NK-92 treated with Interleukin-12 subunit alpha and Interleukin-12 subunit beta, amount 100 ng/mL, for 24 hours (cell line): ENCODE results near the gene DHX9.

Experiments used
- DNase-seq: peaks from one replicate; lab custom pipeline; 2025; lab: John Stamatoyannopoulos, UW

The DHX9 gene

DNA sequence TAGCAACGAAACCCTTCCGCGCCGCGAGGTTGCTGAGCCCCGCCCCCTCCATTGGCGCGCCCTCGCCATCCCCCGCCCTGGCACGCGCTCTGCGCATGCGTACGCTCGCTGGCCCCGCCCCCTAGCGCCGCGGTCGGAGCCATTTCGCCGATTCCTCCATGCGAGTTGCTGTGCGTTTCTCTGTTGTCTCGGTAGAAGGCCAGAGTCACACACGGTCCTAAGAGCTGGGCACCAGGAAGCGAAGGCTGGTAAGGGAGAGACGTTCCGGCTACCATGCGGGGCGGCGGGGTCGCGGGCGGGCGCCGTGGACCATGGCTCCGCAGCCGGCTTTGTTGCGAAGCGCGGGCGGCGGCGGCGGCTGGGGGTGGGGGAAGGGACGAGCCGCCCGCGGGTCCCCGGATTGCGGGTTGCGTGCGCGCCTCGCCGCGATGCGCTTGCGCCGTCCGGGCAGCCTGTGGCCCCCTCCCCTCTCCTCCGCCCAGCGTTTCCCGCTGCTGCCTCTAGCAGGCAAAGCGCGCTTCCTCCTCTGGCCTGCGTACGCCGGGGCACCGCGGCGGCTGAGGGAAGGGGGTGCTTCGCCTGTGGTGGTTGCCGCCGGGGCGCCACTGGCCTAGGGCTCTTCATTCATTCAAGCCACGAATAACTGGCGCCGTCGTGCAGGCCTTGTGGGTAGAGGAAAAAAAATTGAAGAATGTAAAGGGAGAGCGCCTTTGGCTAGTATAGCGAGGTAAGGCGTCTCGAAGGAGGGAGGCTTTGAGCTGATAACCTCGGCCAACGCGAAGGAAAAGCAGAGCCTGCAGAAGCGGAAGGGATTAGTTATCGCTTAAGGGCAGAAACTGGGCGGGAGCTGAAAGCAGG is at the start of gene DHX9:
TSS of gene DHX9 (plus strand) at position 139 of the 858 bp plus-strand sequence. CDS start 3,220 bp downstream, outside the sequence.
- DNase-seq: peak; percentile 91

DNA sequence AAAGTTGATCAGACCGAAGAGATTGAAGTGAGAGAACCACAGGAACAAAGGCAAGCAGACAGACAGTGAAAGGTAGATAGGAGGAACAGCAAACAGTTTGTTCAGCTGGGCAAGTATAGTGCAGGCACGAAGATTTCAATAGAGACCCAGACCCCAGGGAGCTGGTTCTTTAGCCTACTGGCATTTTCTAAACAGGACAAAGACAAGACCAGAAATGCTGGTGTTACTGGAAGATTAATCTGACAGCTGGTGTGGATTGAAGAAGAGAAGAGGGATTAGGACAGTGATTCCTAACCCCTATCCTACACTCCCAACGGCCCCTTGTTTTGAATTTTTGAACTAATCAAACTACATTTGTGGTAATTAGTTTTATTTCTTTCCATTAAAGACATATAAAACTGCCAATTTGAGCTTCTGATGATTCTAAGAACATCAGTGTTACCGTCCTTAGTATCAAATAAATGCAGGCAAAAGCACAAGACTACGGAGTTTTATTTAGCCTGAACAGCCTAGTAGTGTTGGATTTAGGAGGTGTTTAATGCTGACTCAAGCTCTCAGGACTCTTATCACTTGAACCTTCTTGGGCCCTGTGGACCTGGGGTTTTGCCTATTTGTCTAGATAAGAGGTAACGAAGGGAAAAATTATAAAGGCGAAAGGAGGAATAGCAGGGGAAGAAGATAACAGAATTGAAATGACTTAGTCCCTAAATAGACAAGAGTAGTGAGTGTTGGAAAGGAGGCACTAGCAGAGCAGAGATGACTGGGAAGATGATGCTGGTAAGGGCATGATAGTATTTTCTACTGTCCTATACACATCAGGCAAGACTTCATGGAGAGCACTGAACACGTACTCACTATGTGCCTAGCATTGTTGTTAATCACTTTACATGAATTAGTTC is 47.6 kb upstream of the DHX9 start:
- DNase-seq: no peak

DNA sequence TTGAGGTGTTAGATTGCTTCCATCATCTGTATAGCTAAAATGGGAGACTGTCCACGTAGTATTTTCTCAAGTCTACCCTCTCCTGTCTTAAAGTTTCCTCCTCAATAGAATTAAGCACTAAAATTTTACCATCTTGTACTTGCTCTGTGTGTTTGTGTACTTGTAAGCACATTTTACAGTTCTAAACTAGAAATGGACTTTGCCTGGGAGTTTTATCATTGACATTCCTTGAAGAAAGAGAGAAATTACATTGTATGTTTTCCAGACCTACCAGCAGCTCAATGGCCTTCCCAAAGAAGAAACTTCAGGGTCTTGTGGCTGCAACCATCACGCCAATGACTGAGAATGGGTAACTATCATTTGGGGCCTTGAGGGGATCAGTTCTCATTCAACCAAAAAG is 45.1 kb upstream of the DHX9 start:
- DNase-seq: no peak

DNA sequence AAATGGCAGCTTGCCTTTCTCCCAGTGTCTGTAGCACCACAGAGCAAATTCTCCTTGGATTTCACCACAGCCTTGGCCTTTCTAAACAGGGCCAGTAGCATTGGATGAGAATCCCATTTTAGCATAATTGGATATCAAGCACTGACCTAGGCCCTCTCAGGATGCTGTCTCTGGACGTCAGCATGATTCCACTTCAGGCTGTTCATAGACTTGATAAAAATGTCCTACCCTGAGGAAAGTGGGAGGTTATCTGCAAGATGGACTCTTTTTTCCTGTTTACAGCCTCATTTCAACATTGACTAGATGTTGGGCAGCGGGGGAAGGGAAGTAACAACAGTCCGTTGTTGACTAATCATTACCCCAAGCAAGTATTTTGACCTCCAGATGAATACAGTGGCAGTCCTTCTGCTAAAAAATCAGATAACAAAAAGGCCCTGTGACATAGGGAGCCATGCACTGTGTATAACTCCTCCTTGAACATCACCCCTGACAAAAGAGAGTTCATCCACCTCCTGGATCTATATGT is 44.4 kb upstream of the DHX9 start:
- no peak for DNase-seq

DNA sequence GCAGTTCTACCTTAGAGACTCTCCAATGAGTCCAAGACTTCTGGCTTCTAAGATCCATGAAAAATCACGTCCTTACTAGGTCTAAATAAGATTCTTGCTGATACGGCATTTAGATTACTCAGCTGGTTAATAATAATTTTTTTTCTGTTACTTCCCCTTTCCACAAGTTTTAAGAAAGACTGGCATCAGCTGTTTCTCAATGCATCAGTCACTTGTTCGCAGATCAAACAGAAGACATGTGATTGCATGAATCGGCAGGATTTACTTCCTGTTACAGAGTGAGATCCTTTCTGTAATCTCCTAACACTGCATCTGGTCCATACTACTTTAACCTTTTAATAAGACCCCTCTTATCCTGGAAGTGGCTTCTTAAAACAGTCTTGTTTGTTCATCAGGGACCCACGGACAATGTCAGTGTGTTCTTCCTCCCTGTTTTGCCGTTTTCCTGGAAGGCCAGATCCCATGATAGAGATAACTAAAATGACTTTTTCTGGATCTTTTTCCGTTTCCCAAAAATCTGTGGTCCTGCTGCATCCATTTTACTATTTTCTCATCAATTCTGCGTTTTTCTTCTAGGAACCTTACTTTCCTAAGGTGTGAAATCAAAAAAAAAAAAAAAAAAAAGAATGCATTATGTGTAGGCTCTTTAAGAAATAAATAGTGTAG is 43.5 kb upstream of the DHX9 start:
- DNase-seq: no peak

DNA sequence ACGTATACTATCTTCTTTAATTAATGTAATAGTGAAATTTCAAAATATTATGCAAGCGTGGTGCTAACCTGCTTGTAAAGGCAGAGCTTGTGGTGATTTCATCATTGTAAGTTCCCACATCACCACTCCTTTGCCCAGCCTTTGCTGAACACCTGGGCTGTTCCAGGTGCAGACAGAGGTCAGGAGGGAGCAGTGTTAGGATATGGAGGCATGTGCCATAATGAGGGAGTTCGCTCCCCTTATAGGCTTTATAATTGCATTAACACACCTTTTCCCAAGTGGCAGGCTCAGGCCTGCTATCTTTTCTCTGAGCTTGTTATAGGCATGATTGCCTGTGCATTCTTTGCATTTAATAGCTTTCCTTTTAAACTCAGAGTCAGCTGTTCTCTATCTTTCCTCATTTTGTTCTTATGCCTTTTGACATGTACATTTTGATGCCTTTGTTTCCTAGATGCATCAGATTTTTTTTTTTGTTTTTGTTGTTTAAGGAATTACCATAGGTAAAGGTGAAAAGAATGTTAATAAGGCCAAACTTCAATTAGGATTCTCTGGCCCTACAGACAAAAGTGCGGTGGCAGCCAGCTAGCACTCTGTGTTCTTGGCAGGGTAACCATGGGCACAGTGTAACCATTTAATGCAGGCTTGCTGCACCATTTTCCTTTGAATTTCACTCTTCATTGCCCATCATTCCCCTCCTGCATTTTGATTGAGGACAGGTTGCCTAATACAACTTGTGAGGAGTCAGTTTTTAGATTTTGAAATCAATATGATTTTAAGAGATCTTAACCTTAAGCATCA is 36.9 kb upstream of the DHX9 start:
- DNase-seq: no peak

DNA sequence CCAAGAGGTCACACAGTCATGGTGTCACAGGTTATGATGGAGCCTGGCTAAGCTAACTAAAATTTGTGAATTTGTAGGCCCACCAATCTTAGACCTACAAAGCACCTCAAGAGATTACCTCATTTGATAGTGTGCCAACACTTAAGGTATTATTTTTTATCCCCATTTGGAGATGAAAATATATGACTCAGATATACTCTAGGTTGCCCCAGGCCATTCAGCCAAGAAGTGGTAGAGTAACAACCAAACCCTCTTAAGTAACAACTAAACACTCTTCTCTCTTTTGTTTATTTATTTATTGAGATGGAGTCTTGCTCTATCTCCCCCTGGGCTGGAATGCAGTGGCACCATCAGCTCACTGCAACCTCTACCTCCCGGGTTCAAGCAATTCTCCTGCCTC is 35.3 kb upstream of the DHX9 start:
- DNase-seq: no peak

DNA sequence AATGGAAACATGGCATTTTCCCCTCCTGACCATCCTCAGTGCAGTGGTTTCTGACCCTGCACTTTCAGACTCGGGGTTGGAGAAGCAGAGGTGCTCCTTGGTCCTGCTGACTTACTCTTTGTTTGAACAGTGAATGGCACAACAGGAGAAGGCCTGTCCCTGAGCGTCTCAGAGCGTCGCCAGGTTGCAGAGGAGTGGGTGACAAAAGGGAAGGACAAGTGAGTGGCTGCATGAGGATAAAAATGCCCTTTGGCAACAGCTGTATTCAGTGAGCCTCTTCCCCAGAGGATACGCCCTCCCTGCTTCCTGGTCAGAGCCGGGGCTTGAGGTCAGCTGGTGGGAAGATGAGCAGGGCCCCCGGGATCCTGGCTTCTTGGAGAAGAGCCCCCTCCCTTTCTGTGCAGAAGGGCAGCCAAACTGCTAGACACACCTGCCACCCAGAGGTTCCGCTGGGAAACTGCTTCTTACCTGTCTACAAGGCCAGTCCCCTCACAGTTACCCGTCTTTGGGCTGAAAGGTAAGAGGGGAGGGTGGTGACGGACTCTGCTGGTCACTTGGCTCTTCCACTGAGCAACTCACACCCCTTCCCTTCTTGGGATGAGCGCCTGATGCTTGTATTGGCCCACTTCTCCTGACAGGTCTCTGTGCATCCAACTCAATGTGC is 33.0 kb upstream of the DHX9 start:
- no peak for DNase-seq

DNA sequence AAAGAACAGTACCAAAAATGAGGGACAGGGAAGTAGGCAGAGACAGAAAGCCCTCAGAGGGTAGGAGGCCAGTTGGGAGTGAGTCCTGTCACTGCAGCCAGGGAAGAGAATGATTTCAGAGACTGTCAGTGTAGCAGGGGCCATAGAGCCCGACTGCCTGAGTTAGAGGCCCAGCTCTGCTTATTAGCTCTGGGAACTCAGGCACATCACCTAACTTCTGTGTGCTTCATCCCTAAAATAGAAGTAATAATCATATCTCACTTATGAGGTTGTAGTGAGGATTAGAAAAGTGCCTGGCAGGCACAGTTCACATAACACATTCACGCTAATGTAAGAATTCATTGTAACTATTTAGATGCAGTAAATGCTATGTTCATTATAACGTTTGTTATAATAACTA is 31.2 kb upstream of the DHX9 start:
- DNase-seq: no peak

DNA sequence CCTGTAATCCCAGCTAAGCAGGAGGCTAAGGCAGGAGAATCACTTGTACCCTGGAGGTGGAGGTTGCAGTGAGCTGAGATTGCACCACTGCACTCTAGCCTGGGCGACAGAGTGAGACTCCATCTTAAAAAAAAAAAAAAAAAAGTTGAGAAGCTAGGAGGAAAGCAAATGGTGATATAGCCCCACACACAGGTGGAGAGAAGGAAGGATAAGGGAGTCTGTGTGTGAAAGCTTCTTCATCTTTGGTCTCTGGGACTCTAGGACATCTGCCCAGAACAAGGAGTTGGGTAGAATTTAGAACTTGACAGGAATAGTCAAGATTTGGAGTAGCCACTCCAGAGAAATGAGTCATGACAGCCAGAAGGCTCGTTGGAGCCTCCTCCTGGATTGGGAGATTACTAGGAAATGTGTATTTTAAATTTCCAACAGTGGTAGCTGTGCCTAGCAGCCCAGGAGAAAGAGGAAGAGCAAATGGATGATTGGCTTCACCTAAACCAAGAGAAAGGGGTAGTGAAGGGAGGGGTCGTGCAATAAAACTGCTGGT is 29.7 kb upstream of the DHX9 start:
- DNase-seq: no peak

DNA sequence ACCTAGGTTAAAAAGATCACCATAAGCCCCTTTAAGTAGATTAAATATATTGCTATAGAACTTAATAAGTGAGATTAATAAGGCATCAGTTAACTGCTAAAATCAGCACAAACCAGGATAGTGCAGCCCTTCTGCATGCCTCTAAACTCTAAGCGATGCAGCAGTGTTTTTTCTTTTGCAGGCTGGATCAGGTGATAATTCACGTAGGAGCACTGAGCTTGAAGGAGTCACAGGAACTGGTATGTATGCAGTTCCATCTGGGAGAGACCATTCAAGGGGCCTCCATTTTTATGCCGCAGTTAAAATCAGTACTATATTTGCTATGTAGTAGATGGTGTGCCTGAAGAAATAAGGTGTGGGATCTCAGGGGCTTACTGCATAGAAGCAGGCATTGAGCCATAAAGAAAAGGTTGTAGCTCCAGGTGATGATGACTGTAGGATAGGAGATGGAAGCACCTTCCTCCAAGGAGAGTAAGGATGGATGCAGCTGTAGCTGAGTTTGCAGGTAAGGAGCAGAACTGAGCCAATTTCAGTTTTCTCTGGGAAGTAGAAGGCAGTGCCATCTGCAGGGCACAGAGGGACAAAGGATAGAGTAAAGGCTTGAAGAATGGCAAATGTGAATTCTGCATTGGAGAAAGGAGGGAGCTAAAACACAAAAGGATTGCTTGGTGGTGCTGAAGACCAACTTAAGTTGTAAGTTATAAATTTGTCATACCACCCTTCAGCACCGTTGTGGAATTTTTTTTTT is 27.0 kb upstream of the DHX9 start:
- no peak for DNase-seq

DNA sequence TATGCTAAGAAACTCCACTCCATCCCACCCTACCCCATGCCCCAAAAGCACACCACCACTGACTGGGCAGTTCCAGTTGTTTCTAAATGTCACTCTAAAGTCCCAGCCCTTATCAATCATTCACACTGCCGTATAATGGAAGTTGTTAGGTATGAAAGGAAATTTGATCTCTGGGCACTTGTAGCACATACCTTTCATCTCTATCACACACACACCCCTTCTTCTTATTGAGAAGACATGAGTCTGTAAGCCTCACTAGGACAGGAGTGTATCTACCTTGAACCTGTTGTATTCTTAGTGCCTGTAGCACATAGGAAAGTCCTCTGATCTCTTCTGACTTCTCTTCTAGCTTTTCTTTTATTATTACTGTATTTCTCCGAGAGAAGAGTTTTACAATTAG is 22.3 kb upstream of the DHX9 start:
- no peak for DNase-seq

DNA sequence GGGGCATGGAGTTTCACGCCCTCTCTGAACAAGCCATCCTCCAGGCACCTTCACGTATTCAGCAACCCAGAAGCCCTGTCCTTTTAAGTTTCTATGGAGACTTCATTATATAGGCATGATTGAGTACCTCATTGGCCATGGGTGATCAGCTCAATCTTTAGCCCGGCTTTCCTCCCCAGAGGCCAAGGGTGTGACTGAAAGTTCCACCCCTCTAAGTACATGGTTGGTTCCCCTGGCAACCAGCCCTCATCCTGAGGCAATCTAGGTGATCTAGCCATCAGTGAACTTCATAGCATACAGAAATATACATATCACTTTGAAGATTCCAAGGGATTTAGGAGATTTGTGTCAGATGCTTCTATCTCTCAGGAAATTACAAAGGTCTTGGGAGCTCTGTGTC is 21.3 kb upstream of the DHX9 start:
- DNase-seq: no peak

DNA sequence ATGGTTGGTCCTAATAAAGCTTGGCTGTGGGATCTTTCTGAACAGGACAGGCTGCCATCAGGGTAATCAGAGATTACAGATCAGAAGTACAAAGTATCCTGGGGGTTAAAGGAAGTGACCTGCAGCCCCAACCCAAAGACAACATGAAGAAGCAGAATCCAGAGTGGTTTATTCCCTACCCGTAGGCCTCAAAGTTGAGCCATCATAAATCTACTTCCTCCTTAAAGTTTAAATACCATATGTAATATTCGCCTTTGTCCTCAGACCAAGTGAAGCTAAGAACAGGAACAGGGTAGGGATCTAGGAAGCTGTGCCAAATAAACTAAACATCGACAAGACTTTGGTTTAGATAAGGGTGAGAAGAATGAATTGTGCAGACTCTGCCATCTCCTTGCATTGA is 15.9 kb upstream of the DHX9 start:
- no peak for DNase-seq

DNA sequence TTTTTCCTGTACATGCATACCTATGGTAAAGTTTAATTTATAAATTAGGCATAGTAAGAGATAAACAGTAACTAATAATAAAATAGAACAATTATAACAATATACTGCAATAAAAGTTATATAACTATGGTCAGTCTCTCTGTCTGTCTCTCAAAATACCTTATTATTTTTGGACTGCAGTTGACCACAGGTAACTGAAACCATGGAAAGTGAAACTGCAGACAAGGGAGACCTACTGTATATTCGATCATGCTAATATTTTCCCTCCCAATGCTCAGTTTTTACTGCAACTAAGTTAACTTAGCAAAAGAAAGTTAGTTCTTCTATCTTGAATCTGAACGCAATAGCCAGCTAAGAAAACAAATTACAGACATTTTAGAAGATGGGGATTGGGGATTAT is 12.3 kb upstream of the DHX9 start:
- DNase-seq: no peak

DNA sequence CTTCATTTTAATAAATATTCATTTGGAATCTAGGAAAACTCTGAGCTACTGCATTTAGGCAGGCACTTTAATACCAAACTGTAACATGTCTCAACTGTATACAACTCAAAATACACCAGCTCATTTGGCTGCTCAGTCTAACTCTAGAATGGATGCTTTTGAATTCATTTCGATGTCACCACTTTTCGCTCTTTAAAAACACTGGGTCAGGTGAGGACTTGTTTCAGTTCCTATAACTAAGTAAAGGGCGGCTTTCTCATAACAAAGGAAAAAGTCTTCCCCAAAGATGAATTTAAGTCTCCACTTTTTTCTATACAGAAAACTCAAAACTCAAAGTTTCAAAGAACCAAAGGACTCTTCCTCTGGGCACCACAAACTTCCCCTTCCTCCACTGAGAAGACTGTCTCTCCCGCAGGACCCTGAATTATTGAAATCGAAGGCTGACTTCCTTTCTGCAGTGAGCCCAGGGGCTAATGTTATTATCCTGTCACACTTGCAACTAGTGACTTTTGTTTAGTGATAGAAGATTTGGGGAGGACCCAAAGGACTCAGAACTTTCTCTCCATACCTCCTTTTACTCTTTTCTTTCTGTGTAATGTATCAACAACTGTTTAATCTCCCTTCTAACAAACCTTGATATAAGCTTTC is 9.7 kb upstream of the DHX9 start:
- no peak for DNase-seq

DNA sequence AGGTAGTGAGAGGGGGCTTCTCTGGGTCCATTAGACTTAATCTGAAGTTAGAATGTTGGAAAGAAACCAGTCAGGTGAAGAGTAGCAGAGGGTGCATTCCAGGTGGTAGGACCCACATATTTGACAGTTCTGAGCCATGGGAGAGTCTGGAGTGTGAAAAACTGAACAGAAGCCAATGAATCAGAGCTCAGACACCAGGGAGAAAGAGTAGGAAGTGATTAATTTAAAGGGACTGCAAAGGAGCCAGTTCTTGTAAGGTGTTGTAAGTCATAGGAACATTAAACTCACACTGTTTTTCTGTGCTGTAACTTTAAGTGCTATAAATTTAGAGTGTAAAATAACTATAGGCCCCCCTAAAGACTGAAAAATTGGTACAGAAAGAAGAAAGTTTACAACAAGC is 5.9 kb upstream of the DHX9 start:
- DNase-seq: no peak

DNA sequence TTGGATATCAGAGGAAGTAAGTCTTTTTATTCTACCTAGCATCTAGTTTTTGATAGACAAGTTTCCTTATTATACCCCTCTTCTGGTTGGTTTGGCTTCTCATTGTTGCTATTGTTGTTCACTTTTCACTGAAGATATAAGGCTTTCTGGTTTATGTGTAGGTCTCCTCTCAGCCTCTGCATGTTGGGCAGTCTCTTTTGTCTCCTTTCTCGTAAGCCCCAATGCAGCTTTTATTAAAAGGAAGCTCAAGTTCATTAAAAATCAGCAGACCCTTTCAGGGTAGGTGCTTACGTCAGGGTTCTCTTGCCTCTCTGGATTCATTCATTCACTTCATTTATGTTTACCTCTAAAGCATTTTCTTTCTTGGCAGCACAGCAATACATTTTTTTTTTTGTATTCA is 4.8 kb upstream of the DHX9 start:
- DNase-seq: no peak

DNA sequence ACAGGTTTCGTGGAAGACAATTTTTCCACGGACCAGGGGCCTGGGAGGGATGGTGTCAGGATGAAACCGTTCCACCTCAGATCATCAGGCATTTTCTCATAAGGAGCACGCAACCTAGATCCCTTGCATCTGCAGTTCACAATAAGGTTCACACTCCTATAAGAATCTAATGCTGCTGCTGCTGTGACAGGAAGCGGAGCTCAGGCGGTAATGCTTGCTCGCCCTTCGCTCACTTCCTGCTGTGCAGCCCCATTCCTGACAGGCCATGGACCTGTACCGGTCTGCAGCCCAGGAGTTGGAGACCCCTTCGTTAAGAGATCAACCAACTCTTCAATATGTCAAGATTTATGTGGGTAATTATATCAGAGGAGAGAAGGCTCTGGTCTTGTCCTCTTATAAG is 3.3 kb upstream of the DHX9 start:
- no peak for DNase-seq
